Measurements from ENCODE around the gene H1-8.
A peak's percentile ranks its signal among the peaks of the same experiment; 100 is the strongest.
"Not testable (repeated sequence)": the region's sequence is repeated elsewhere in the genome, so short reads cannot be mapped to it uniquely, and the experiment has no call there.

Gene H1-8

GRCh38 chr3:129532261-129532660 is 10.7 kb upstream of the H1-8 start:
- DNase-seq (ENCODE audit: low spot score): no peak

GRCh38 chr3:129533406-129533805 is 9.6 kb upstream of the H1-8 start:
- DNase-seq (ENCODE audit: low spot score): no peak

- no peak for DNase-seq (ENCODE audit: low spot score)
Measured at GRCh38 chr3:129534428-129535027, 8.4 kb upstream of the H1-8 start.

- DNase-seq (ENCODE audit: low spot score): no peak
Measured at GRCh38 chr3:129535075-129535474, 7.9 kb upstream of the H1-8 start.

GRCh38 chr3:129536374-129536667 is 6.7 kb upstream of the H1-8 start:
- no peak for DNase-seq (ENCODE audit: low spot score)

- DNase-seq (ENCODE audit: low spot score): no peak
Measured at GRCh38 chr3:129536804-129537203, 6.2 kb upstream of the H1-8 start.

- DNase-seq (ENCODE audit: low spot score): no peak
Measured at GRCh38 chr3:129539206-129539605, 3.8 kb upstream of the H1-8 start.

- no peak for DNase-seq (ENCODE audit: low spot score)
Measured at GRCh38 chr3:129540776-129541516, 2.0 kb upstream of the H1-8 start.

GRCh38 chr3:129542747-129543146 is 228 bp upstream of the H1-8 start:
- no peak for DNase-seq (ENCODE audit: low spot score)

- DNase-seq (ENCODE audit: low spot score): no peak
Measured at GRCh38 chr3:129543999-129544398, 1.0 kb downstream of the H1-8 start.

GRCh38 chr3:129545951-129546350 is 3.0 kb downstream of the H1-8 start:
- not testable (repeated sequence) for DNase-seq (ENCODE audit: low spot score)

GRCh38 chr3:129547241-129547640 is 4.3 kb downstream of the H1-8 start:
- DNase-seq (ENCODE audit: low spot score): no peak

- DNase-seq (ENCODE audit: low spot score): no peak
Measured at GRCh38 chr3:129548104-129548965, 5.4 kb downstream of the H1-8 start.

GRCh38 chr3:129549006-129549800 is 6.2 kb downstream of the H1-8 start:
- no peak for DNase-seq (ENCODE audit: low spot score)

- no peak for DNase-seq (ENCODE audit: low spot score)
Measured at GRCh38 chr3:129549805-129550204, 6.8 kb downstream of the H1-8 start.

GRCh38 chr3:129552287-129553050 is 9.5 kb downstream of the H1-8 start:
- peak; percentile 54 for DNase-seq (ENCODE audit: low spot score)

- DNase-seq (ENCODE audit: low spot score): no peak
Measured at GRCh38 chr3:129553171-129553570, 10.2 kb downstream of the H1-8 start.

GRCh38 chr3:129553719-129554118 is 10.7 kb downstream of the H1-8 start:
- no peak for DNase-seq (ENCODE audit: low spot score)

- DNase-seq (ENCODE audit: low spot score): no peak
Measured at GRCh38 chr3:129554356-129555152, 11.6 kb downstream of the H1-8 start.

GRCh38 chr3:129555153-129555550 is 12.2 kb downstream of the H1-8 start:
- no peak for DNase-seq (ENCODE audit: low spot score)
